Esophagus squamous epithelium (tissue), 4 donors: Measurements from ENCODE around the gene CTNND2.

Source experiments
- CTCF ChIP-seq, 6 experiments: fragments of 450-650 bp in 4 of 6; fragments of 200-600 bp in 2 of 6; sonication (generic) in 2 of 6; IDR thresholded peaks; one replicate each; pipeline ENCODE4 v1.5.1; 2016 to 2019; ENCODE audit warnings: antibody characterized with exemption in 6 of 6, mild to moderate bottlenecking in 4 of 6, moderate library complexity in 4 of 6
- POLR2A ChIP-seq, 4 donors: fragments of 450-650 bp; IDR thresholded peaks; one replicate each; pipeline ENCODE4 v1.6.1; 2017; ENCODE audit warnings: antibody characterized with exemption in 4 of 4, mild to moderate bottlenecking in 4 of 4, moderate library complexity in 3 of 4

GRCh38 chr5:11655681-11656080, 248.6 kb downstream of the CTNND2 start:
- TF ChIP-seq CTCF (IDR thresholded peaks at IDR 0.05) = no peak
- TF ChIP-seq POLR2A (IDR thresholded peaks at IDR 0.05) = no peak
